DOHH2 (cell line): Measurements from ENCODE around the gene DOCK4.

Experiments
- H3F3A ChIP-seq: fragments of 200-600 bp; sonication (generic), shearing (Covaris generic); 2 replicates; pipeline ENCODE4 v1.6.0; 2016; ENCODE audit warnings: antibody characterized with exemption, mild to moderate bottlenecking; ENCODE audit not compliant: control insufficient read depth, insufficient read depth
- H3K27ac ChIP-seq: fragments of 200-600 bp; sonication (generic); 2 replicates; pipeline ENCODE4 v1.5.1; 2014; ENCODE audit warnings: low read depth, mild to moderate bottlenecking, low read length, moderate library complexity
- H3K27me3 ChIP-seq: fragments of 200-600 bp; sonication (generic); 2 replicates; pipeline ENCODE4 v1.6.1; 2014; ENCODE audit warnings: mild to moderate bottlenecking, low read length, mixed read lengths; ENCODE audit not compliant: control insufficient read depth
- H3K36me3 ChIP-seq: fragments of 200-600 bp; sonication (generic); 2 replicates; pipeline ENCODE4 v1.6.1; 2014; ENCODE audit warnings: mild to moderate bottlenecking, low read length, moderate library complexity, mixed read lengths; ENCODE audit not compliant: control insufficient read depth
- H3K4me1 ChIP-seq: fragments of 200-600 bp; sonication (generic); 2 replicates; pipeline ENCODE4 v1.6.1; 2014; ENCODE audit warnings: mild to moderate bottlenecking, low read length, mixed read lengths; ENCODE audit not compliant: control insufficient read depth
- H3K4me2 ChIP-seq: fragments of 200-600 bp; sonication (generic); 2 replicates; pipeline ENCODE4 v1.6.0; 2014; ENCODE audit warnings: mild to moderate bottlenecking, low read length, moderate library complexity
- H3K4me3 ChIP-seq: fragments of 200-600 bp; sonication (generic); 2 replicates; pipeline ENCODE4 v1.5.1; 2014; ENCODE audit warnings: mild to moderate bottlenecking, low read length, mixed read lengths
- H3K79me2 ChIP-seq: fragments of 200-600 bp; sonication (generic); 2 replicates; pipeline ENCODE4 v1.6.1; 2014; ENCODE audit warnings: mild to moderate bottlenecking, low read length, mixed read lengths; ENCODE audit not compliant: control insufficient read depth
- H3K9me2 ChIP-seq: fragments of 200-600 bp; sonication (generic); replicated peaks from 2 replicates; pipeline ENCODE4 v1.6.1; 2014; ENCODE audit warnings: mild to moderate bottlenecking, low read length, mixed read lengths; ENCODE audit not compliant: control insufficient read depth
- H3K9me3 ChIP-seq: fragments of 200-600 bp; sonication (generic); 2 replicates; pipeline ENCODE4 v1.6.1; 2014; ENCODE audit warnings: antibody characterized with exemption, low read length, mixed read lengths; ENCODE audit not compliant: control insufficient read depth, insufficient read depth
- H4K20me1 ChIP-seq: fragments of 200-600 bp; sonication (generic); 2 replicates; pipeline ENCODE4 v1.6.0; 2014; ENCODE audit warnings: low read depth, mild to moderate bottlenecking, antibody characterized with exemption, low read length, moderate library complexity; ENCODE audit not compliant: control insufficient read depth, insufficient read depth
- EZH2phosphoT487 ChIP-seq: fragments of 200-600 bp; sonication (generic); IDR thresholded peaks from 2 replicates; pipeline ENCODE4 v1.6.1; 2017; ENCODE audit warnings: borderline replicate concordance, mild to moderate bottlenecking, antibody characterized with exemption, low read length, moderate library complexity, mixed read lengths
- TF ChIP-seq, protein P1 (sequence below): fragments of 200-600 bp; sonication (generic); IDR thresholded peaks from one replicate; pipeline ENCODE4 v1.5.1; 2014; ENCODE audit warnings: antibody characterized with exemption, mild to moderate bottlenecking, low read depth, low read length; ENCODE audit not compliant: poor library complexity, severe bottlenecking

Gene DOCK4

DNA sequence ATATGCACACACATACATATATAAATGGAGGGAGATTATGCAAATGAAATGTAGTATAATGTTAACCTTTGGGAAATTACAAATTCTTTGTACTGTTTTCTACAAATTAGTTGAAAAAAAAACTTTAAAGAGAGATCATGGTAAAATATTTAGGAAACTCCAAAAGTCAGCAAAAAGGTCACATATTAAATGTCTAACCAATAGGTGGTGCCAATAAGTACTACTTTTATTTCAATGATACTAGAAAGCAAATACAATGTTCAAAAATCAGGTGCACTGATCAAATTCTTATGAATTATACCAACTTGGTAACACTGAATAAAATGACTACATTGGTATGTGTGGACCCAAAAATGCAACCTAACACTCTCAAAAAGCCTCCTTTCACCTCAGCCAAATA lies 276.9 kb downstream of the DOCK4 start:
- TF ChIP-seq, protein P1, sequence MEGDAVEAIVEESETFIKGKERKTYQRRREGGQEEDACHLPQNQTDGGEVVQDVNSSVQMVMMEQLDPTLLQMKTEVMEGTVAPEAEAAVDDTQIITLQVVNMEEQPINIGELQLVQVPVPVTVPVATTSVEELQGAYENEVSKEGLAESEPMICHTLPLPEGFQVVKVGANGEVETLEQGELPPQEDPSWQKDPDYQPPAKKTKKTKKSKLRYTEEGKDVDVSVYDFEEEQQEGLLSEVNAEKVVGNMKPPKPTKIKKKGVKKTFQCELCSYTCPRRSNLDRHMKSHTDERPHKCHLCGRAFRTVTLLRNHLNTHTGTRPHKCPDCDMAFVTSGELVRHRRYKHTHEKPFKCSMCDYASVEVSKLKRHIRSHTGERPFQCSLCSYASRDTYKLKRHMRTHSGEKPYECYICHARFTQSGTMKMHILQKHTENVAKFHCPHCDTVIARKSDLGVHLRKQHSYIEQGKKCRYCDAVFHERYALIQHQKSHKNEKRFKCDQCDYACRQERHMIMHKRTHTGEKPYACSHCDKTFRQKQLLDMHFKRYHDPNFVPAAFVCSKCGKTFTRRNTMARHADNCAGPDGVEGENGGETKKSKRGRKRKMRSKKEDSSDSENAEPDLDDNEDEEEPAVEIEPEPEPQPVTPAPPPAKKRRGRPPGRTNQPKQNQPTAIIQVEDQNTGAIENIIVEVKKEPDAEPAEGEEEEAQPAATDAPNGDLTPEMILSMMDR = peak; percentile 23
- no peak for TF ChIP-seq EZH2phosphoT487
- no peaks in the 10 kb centered on the region for H3K79me2 ChIP-seq
- peaks cover 5% of the 10 kb centered on the region; the same call in 1 of the 2 replicates for H3K27me3 ChIP-seq
- no peaks in the 10 kb centered on the region for H3K4me1 ChIP-seq
- H3F3A ChIP-seq = no peaks in the 10 kb centered on the region
- H4K20me1 ChIP-seq = 0 out of 2 replicates have a peak, but pooled peaks cover 2% of the 10 kb centered on the region
- no peaks in the 10 kb centered on the region for H3K36me3 ChIP-seq
- H3K4me3 ChIP-seq = no peak overlapping the region
- no peak overlapping the region for H3K4me2 ChIP-seq
- H3K27ac ChIP-seq = no peak overlapping the region
- no peaks in the 10 kb centered on the region for H3K9me3 ChIP-seq
- no peaks in the 10 kb centered on the region for H3K9me2 ChIP-seq

DNA sequence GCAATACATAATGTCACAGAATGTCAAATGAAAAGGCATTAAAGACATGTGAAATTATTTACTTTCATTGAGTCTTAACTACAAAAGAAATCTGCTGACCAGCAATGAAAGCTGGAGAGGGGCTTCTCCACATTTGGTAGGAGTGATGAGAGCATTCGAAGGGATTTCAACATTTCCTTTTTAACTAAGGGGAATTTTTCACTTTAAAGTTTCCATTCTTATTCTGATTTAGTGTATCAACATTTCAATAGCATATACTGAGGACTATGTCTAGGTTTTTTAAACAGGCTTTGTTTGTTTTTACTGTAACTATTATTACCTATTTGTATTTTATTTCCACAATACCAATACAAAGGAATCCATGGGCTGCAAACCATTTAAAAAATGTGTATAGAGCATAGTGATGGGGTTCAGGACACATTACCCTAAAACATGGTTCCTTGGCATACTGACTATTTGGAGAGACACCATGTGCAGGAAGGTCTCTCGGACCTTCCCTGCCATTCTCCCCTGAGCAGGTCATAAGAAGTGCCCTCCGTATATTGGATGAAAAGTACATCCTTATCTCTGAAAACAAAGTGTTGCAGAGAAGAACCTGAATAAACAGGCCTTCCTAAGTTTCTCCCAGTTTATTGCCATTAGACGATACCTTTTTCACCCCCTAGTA lies 278.7 kb downstream of the DOCK4 start:
- Histone ChIP-seq H3K9me3 (no peaks in the 10 kb centered on the region), H3F3A (no peaks in the 10 kb centered on the region), H3K36me3 (no peaks in the 10 kb centered on the region), H3K4me3 (no peak overlapping the region), H3K4me2 (no peak overlapping the region), H3K27ac (no peak overlapping the region), H3K79me2 (no peaks in the 10 kb centered on the region), H3K9me2 (no peaks in the 10 kb centered on the region), H3K4me1 (no peaks in the 10 kb centered on the region), H3K27me3 (peaks cover 5% of the 10 kb centered on the region; the same call in 1 of the 2 replicates), H4K20me1 (0 out of 2 replicates have a peak, but pooled peaks cover 2% of the 10 kb centered on the region)
- TF ChIP-seq, protein P1 = no peak
- TF ChIP-seq EZH2phosphoT487 = no peak

DNA sequence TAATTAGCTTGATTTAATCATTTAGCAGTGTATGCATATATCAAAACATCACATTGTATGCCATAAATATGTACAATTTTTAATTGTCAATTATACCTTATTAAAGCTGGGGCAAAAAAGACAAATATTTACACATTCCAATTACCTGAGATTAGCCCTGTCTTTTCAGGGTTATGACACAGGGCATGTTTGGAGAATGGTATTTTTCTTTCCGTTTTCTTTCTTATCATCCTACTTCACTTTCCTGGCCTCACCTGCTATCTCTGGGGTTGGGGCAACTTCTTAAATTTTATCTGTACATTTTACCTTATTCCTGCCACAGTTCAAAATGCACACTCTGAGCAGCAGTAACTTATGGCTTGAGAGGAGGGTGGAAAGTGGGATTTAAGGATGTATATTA lies 285.9 kb downstream of the DOCK4 start:
- no peak overlapping the region for H3K4me2 ChIP-seq
- no peaks in the 10 kb centered on the region for H3K27me3 ChIP-seq
- H3K79me2 ChIP-seq = no peaks in the 10 kb centered on the region
- H3K4me3 ChIP-seq = no peak overlapping the region
- no peak for TF ChIP-seq EZH2phosphoT487
- TF ChIP-seq, protein P1 = no peak
- H3K9me2 ChIP-seq = no peaks in the 10 kb centered on the region
- H4K20me1 ChIP-seq = no peaks in the 10 kb centered on the region
- no peaks in the 10 kb centered on the region for H3K36me3 ChIP-seq
- no peaks in the 10 kb centered on the region for H3K4me1 ChIP-seq
- H3K27ac ChIP-seq = no peak overlapping the region
- no peaks in the 10 kb centered on the region for H3F3A ChIP-seq
- no peaks in the 10 kb centered on the region for H3K9me3 ChIP-seq
